Left renal pelvis (tissue), 4 donors: Measurements from ENCODE around the gene ITPRID2. TPM values are rescaled to one million over a fixed set of nuclear protein-coding genes. Genes with fewer than 3 reads are reported as not detected.
A peak's percentile ranks its signal among the peaks of the same experiment; 100 is the strongest.
"Not testable (repeated sequence)": the region's sequence is repeated elsewhere in the genome, so short reads cannot be mapped to it uniquely, and the experiment has no call there.

Source experiments
- DNase-seq, 4 donors: peaks; one replicate each; pipeline ENCODE4 v3.0.0-alpha.2; 2013; ENCODE audit warnings: low read depth in 4 of 4, low spot score in 3 of 4
- polyA plus RNA-seq, 4 donors: library from polyadenylated mRNA; unstranded; fragments of 120-200 nt; gene quantifications; one replicate each; pipeline ENCODE4 v1.2.1, GENCODE V29; 2013; ENCODE audit not compliant: insufficient read length in 4 of 4

The ITPRID2 gene
- polyA plus RNA-seq, 4 donors: 145 to 209 (median 189) TPM

DNA sequence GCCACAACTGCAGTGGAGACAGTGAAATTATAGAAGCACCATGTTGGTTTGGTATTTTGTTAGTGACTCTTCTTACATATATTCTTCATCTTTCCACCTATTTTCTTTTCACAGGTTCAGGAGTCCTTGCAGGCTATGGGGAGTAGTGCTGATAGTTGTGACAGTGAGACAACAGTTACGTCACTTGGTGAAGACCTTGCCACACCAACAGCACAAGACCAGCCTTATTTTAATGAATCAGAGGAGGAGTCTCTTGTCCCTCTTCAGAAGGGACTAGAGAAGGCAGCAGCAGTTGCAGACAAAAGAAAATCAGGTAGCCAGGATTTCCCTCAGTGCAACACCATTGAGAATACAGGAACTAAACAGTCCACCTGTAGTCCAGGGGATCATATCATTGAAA, 23.6 kb downstream of the ITPRID2 start:
- no peak for DNase-seq

DNA sequence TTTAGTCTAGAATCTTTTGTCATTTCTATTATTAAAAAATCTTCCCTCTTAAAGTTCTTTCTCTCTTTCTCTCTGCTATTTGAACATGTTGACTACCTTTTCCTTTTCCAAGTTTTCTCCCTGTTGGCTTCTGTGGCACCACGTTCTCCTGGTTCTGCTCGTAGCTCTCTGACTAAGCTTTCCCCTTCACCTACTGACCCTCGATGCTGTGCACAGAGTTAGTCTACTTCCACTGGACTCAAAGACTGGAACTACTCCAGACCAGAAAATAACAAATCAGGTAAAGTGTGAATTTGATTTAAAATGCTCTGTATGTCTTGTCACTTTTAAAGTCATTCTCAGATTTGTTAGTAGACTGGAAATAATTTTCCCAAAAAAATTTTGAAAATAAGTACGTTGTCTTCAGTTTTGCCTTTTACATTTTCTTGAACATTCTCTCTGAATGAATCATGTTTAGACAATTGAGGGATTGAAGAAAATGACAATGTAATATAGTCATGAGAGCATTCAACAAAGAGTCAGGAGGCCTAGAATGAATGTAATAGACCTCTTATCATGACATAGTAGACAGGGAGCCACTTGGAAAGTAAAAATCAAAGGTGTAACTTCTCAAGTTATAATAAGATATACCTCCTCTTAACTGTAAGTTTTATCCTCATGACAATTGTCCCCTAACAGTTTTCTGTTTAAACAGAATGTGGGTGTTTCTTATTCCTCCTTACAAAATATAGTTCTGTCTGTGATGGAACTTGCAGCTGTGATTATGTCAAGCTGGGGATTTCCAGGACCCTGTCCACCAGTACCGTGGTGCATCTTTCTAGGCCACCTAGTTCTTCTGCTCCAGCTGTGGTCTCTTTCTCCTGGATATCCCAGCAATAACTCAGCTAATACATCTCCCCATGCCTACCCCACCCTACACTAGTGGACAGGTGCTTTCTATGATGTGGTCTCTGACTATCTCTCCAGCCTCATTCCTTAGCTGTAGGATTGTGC, 25.5 kb downstream of the ITPRID2 start:
- DNase-seq: no peak

DNA sequence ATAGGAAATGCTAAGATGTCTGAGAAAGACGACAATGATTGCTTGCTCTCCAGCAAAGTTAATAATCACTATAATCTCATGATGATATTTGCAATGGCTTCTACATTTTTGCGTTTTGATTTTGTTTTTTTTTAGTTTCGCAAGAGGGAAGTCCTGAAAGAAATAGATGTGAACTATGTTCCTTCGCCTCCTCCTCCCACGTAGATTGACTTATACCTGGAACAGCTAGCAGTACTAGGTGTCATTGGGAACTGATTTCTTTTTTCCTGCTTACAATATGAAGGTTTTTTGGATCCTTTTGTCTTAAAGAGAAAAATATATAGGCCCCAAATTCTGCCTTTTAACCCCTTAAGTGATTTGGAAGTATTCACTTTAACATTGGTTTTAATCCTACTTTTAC, 26.7 kb downstream of the ITPRID2 start:
- no peak for DNase-seq

DNA sequence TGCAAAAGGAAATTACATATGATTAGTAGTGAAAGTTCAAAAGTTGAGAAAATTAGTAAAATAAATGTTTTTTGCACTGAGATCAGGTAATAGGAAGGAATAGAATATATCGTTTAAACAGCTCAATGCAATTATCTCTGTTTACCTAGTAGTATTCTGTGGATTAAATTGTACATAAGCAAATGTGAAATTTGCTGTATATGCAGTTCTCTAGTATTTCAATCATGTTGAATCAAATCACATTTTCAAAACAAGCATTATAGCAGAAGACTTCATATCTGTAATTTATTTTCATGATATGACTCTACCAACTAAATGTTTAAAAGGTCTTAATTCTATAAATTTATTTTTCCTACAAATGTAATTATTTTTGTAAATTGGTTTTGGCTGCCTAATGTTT, 31.6 kb downstream of the ITPRID2 start:
- no peak for DNase-seq

DNA sequence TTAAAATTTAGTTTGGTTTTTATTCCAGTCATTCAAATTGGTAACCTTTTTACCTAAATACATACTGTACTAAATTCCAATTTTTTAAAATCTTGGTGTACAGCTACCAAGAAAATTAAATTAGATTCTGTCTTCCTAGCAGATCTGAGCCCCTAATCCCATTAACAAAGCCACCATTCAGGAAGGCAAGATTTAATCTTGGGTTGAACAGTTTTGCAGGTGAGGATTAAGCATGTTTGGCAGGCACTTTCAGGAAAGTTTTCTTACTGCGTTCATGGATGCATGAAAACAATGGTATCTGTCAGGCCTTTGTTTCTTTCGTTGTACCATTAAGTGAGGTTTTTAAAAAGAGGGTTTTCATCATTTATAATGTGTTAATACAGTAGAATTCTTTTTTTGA, 32.8 kb downstream of the ITPRID2 start:
- no peak for DNase-seq

DNA sequence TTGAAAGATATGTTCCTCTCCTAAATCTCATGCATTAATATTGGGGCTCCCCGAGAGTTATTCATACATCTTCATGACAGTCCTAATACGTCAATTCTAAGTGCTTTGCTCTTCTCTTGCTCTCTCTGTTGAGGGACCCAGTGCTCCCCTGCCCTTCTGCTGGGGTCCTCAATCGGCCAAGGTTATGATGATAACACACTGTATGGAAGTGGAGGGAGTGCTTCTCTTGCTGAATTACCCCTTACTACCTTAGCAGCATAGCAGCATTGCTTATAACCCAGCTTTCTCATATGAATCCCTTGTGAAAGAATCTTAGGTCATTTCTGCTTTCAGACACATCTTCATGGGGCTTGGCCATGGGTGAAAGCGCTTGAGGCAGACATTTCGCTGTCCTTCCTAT, 43.2 kb downstream of the ITPRID2 start:
- DNase-seq: no peak

DNA sequence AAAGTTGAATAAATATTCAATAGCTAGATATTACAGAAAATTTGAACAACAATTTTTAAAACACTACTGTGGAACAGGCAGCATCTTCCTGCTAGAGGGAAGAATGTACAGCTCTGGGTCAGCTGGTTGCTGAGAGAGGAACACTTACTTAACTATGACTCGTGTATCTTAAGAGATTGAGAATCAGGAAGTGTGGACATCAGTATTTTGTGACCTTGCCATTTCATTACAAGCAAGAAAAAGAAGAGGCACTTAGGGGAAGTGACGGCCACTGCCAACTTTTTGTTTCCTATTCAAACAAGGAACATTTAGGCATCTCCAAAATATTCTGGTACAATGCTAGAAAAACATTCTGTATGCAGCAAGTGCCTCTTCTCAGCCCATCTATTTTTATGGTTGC, 45.9 kb downstream of the ITPRID2 start:
- DNase-seq: no peak

DNA sequence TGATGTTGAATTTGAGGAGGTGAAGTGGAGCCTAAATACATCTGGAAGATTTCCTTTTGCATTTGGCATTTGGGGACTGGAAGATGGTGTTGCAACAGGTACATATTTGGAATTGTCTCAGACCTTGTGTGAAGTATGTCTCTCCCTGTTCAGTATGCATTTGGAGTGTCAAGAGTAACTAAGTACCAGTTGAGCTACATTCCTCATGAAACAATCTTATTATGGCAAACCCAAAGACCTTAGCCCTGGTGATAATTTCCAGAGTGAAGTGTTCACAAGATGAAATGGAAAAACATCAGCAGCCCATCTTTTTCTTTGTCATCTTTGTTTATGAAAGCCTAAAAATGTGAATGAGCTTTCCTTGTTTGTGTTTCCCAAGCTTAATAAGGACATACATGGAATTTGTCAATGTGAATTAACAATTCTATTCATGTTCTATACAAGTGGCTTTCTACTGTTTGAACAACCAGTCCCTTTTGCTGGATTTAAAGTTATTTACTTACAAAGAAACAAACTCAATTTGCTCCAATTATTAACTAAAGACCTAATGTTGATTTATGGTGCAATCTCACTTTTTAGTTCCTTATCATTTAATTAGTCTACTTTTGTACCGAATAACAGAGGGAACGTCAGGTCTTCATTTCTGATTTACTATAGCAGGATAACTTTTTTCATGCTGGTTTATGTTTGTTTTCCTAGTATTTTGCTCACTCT, 52.0 kb downstream of the ITPRID2 start:
- no peak for DNase-seq

DNA sequence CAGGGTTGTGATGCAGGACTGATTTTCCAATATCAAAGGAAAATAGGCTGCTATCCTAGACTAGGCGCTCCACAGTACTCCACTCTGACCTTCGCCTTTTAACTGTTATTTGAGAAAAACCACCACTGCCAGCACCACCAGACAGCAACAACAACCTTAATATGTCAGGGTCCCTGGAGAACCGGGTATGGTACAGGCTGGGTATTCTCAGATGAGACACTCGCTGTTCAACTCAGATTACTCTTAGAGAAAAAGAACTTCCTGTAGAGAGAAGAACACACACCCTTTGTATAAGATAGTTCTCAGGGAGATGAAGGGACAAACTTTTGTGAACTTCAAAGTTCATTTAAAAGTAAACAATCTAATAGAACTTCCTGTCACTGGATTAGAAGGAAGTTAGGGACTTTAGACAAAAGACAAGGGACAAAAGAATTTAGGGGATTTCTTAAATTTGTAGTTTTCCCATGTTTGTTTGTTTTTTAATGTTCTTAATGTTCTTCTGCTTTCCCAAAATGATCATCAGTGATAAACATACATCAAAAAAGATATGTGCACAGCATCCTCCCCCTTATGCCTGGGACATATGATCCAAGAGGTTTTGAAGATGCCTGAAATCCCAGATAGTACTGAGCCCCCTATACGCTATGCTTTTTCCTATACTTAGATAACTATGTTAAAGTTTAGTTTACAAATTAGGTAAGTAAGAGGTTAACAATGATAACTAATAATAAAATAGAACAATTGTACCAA, 52.8 kb downstream of the ITPRID2 start:
- DNase-seq: no peak

DNA sequence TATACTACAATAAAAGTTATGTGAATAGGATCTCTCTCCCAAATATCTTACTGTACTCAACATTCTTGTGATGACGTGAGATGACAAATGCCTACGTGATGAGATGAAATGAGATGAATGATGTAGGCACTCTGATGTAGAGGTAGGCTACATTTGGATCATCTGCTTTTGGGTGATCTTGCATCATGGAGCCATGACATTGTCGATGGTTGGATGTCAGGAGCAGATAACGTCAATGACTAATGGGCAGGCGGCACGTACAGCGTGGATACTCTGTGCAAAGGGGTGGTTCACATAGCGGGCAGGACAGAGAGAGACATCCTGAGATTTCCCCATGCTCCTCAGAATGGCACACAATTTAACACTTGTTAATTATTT, 53.4 kb downstream of the ITPRID2 start:
- DNase-seq: no peak

DNA sequence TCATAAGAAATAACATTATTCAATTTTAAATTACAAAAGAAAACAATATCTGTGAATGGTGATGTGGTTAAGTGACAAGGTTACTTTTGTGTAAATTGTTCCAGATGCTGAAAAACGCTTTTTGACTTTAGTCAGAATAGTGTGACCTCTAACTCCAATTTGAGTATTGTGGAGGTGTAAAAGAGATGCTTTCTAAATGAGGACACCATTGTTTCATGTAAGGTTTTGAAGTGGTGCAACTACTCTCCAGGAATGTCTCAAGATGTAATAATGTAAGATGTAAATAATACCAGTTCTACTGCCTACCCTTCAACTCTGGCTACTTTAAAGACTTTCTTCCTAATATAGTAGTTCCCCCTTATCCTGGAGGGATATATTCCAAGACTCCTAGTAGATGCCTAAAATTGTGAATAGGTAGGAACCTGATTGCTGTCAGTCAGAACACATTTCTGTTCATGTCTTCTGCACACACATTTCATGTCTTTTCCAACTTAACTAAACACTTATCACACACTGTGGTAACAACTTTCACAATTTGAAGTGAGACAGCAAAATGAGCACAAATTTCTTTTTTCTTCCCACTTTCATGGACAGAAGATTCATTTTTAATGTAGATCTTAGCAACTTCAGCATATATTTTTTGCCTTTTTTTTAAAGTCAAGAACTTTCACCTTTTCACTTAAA, 55.1 kb downstream of the ITPRID2 start:
- no peak for DNase-seq

DNA sequence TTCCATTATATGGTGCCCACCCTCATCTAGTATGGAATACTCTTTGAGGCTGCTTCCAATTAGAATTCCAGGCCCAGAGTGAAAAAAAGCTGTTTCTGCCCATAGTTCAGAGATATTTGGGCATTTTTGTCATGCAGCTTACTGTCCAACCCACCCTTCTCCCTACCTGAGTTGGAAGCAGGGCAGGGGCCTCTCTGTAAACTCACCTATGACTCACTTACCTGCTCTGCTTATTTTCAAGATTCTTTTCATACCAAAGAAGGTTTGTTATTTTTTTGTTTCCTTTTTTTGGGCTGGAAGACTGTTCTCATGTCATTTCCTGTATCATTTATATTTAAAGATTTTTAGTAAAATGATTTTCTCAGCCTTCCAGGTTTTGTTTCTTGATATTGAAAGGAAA, 55.7 kb downstream of the ITPRID2 start:
- no peak for DNase-seq

DNA sequence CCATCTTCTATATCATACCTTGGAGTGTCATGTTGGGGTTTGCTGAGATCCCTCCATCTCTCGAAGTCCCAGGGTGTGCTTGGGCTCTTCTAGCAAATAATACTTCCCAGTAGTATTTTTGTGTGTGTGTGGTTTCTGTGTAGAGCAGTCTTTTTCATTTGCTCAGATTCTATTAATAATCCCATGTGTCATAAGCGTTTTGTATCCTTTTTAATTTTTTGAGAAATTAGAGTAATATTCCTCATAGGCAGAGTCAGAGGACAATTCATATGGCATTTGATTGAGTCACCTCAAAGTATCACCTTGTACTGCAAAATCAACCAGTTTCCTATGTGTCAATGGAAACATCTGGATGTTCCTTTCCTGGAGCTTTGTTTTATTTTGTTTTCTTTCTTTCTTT, 56.7 kb downstream of the ITPRID2 start:
- DNase-seq: no peak

DNA sequence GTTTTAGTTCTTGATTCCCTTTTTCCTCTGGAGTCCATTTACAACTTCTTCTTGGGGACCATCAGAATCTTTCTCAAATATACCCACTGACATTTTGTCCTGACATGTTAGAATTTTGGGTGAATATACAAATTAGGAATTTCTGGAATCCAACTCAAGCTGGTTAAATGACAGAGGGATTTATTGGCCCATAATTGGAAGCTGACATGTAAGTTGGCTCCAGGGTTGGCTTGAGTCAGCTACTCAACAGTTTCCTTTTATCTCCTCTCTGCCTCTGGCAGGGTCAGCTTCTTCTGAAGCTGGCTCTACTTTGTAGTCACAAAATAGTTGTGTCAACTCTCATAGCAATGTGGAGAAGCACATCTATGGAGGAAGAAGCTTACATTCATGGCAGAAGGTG, 57.5 kb downstream of the ITPRID2 start:
- DNase-seq: no peak

DNA sequence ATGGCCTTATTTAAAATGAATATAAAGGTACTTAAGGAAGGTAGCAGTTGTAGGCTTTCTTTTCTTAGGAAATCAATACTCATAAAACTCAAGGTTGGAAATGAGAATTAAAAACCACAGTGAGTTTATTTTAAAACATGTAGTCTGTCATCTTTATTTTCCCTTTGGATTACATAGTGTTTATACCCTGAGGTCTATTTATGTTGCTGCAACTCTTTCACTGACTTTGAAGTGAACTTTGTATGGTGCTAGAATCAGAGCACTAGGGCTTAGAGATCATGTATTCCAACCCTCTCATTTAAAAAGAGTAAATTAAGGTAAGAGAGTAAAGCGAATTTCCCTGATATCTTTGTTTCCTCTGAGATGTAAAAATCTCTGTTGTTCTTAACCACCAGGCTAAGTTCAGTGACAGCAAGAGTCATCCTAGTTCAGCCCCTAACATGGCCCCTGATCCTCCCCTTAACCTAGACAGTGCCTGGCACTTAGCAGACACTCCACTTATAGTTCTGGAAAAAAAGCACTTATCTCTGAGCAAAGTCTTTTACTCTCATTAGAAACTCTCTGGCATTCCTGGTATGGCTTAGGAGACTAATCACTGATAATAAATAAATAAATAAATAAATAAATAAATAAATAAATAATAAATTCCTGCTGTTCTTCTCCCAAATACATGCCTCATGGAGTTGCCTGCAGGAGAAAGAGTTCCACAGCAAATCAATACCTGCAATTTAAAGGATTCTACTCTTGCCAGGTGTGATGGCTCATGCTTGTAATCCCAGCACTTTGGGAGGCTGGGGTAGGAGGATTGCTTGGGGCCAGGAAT, 61.1 kb downstream of the ITPRID2 start:
- no peak for DNase-seq

DNA sequence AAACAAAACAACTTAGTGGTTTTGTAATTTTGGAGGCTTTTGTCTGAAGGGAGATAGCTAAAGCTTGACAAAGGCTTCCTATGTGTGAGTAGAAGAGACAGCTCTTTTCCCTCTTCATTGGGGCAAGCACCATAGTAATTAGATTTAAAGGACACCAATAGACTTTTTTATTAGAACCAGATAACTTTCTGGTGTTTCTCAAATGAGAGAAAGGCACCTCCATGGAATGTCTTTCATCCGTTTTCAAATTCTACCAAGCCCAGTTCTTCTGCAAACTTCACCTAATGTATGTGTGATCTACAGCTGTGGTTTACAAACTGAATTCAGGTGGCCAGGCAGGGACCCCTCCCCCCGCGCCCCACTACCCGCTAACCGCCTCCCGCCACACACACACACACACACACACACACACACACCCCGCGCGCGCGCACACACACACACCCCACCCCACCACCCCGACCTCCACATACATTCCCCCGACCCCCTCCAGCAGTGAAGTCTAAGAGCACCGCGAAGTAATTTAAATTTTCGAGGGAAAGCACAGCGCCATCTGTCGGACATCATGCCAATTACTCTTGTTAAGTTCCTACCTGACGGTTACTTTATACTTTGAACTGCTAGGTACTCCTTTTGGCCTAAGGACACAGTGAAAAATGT, 62.5 kb downstream of the ITPRID2 start:
- peak; percentile 54 to 77 (median 69) for DNase-seq

DNA sequence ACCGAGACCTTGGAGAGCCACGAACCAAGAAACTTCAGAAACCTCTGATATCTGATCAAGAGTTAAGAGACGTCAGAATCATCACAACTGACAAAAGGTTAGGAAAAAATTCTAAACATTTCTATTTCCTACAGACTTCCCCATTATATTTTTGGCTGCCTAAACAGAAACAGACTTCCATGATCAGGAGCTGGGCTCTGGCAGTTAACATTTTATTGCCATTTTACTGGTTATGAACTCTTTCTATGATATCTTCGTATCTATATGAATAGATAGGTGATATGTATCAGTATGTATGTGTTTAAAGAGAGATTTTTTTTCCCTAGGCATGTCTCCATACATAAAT, 63.0 kb downstream of the ITPRID2 start:
- no peak for DNase-seq

DNA sequence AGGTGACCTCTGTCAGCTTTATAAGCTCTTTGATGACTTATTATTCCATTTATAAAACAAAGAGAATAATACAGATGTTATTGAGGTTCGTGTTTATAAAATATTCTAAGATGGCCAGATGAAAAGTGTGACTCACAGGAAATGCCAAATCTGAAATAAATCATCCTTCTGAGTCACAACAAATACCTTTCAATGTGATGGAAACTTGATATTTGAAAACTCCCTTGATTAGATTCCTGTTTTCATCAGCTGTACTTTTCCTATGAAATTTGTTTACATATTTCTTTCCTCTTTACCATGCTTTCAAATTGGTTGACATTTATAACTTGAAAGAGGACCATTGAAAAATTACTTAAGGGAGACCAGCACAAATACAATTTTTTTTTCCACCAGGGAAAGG, 63.5 kb downstream of the ITPRID2 start:
- no peak for DNase-seq

DNA sequence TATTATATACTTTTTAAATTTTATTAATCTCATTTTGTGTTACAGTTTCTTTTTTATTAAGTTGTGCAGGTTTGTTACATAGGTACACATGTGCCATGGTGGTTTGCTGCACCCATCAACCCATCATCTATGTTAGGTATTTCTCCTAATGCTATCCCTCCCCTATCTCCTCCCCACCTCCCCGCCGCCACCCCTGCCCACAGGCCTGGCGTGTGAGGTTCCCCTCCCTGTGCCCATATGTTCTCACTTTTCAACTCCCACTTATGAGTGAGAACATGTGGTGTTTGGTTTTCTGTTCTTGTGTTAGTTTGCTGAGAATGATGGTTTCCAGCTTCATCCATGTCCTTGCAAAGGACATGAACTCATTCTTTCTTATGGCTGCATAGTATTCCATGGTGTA, 64.3 kb downstream of the ITPRID2 start:
- not testable (repeated sequence) for DNase-seq
